Mesendoderm (in vitro differentiated cells): ENCODE data around the gene LMBR1.
"Not testable (repeated sequence)": the region's sequence is repeated elsewhere in the genome, so short reads cannot be mapped to it uniquely, and the experiment has no call there.

ENCODE experiments used
- DNase-seq: peaks from one replicate; pipeline ENCODE4 v3.0.0; 2013
- H2AK5ac ChIP-seq: 2 replicates; pipeline ENCODE4 v1.6.1; 2013; ENCODE audit warnings: low read length, inconsistent platforms
- H2BK120ac ChIP-seq: 2 replicates; pipeline ENCODE4 v1.6.1; 2013; ENCODE audit warnings: low read depth, mild to moderate bottlenecking, low read length, moderate library complexity, mixed read lengths
- H2BK15ac ChIP-seq: replicated peaks from 2 replicates; pipeline ENCODE4 v1.6.1; 2013; ENCODE audit warnings: low read depth, mild to moderate bottlenecking, moderate library complexity
- H2BK5ac ChIP-seq: 2 replicates; pipeline ENCODE4 v1.6.1; 2013; ENCODE audit warnings: low read length, inconsistent platforms
- H3K18ac ChIP-seq: 2 replicates; pipeline ENCODE4 v1.6.1; 2013; ENCODE audit warnings: mild to moderate bottlenecking, low read length, mixed read lengths
- H3K23ac ChIP-seq: one replicate; pipeline ENCODE4 v1.6.1; 2013; ENCODE audit warnings: low read length
- H3K27ac ChIP-seq: 2 replicates; pipeline ENCODE4 v1.5.1; 2013; ENCODE audit warnings: low read depth, mild to moderate bottlenecking, inconsistent platforms, low read length, moderate library complexity
- H3K27me3 ChIP-seq: 2 replicates; pipeline ENCODE4 v1.6.1; 2013; ENCODE audit warnings: low read length, control low read depth, mild to moderate bottlenecking, inconsistent platforms; ENCODE audit not compliant: insufficient read depth, poor library complexity
- H3K36me3 ChIP-seq: 2 replicates; pipeline ENCODE4 v1.6.1; 2013; ENCODE audit warnings: low read length, inconsistent platforms; ENCODE audit not compliant: control insufficient read depth, insufficient read depth
- H3K4ac ChIP-seq: one replicate; pipeline ENCODE4 v1.6.1; 2013; ENCODE audit warnings: low read depth, mild to moderate bottlenecking, low read length, moderate library complexity
- H3K4me1 ChIP-seq: 2 replicates; pipeline ENCODE4 v1.6.1; 2013; ENCODE audit warnings: low read depth, low read length, inconsistent platforms; ENCODE audit not compliant: control insufficient read depth
- H3K4me2 ChIP-seq: 2 replicates; pipeline ENCODE4 v1.6.1; 2013; ENCODE audit warnings: low read length
- H3K4me3 ChIP-seq: 2 replicates; pipeline ENCODE4 v1.5.1; 2013; ENCODE audit warnings: mild to moderate bottlenecking, low read length
- H3K56ac ChIP-seq: one replicate; pipeline ENCODE4 v1.6.1; 2013; ENCODE audit warnings: low read length
- H3K79me1 ChIP-seq: 2 replicates; pipeline ENCODE4 v1.6.1; 2013; ENCODE audit warnings: low read length, inconsistent platforms
- H3K79me2 ChIP-seq: 2 replicates; pipeline ENCODE4 v1.6.1; 2013; ENCODE audit warnings: mild to moderate bottlenecking, low read length; ENCODE audit not compliant: control insufficient read depth, insufficient read depth
- H3K9ac ChIP-seq: 2 replicates; pipeline ENCODE4 v1.6.1; 2013; ENCODE audit warnings: low read length, inconsistent platforms
- H4K5ac ChIP-seq: one replicate; pipeline ENCODE4 v1.6.1; 2013; ENCODE audit warnings: low read length
- H4K8ac ChIP-seq: one replicate; pipeline ENCODE4 v1.6.1; 2013; ENCODE audit warnings: low read depth, mild to moderate bottlenecking, control low read depth, low read length, moderate library complexity
- WGBS: extraction: QIAGEN DNeasy Blood & Tissue Kit; methylation state at CpG from one replicate; pipeline ENCODE4 v1.1.7; 2013; ENCODE audit warnings: low lambda C conversion rate, missing lambda C conversion rate; ENCODE audit not compliant: insufficient coverage; ENCODE audit errors: extremely low coverage; 5-methylcytosine and 5-hydroxymethylcytosine counted together

The LMBR1 gene

GRCh38 chr7:156650042-156650441 is 242.9 kb downstream of the LMBR1 start:
- Histone ChIP-seq H3K79me1 (no peaks in the 10 kb centered on the region), H4K5ac (no peak overlapping the region), H3K4ac (no peak overlapping the region), H2BK120ac (no peak overlapping the region), H3K4me2 (no peak overlapping the region), H2BK5ac (no peak overlapping the region), H3K27me3 (no peaks in the 10 kb centered on the region), H3K27ac (no peak overlapping the region), H3K36me3 (no peaks in the 10 kb centered on the region), H3K79me2 (no peaks in the 10 kb centered on the region), H2BK15ac (no peak overlapping the region), H3K18ac (no peak overlapping the region), H2AK5ac (no peak overlapping the region), H3K56ac (no peak overlapping the region), H3K23ac (no peak overlapping the region), H3K9ac (no peak overlapping the region), H3K4me3 (no peak overlapping the region), H4K8ac (no peak overlapping the region), H3K4me1 (no peaks in the 10 kb centered on the region)
- no CpG with 5 or more reads among the region's 9 CpGs for WGBS
- peak; percentile 67 for DNase-seq

DNA sequence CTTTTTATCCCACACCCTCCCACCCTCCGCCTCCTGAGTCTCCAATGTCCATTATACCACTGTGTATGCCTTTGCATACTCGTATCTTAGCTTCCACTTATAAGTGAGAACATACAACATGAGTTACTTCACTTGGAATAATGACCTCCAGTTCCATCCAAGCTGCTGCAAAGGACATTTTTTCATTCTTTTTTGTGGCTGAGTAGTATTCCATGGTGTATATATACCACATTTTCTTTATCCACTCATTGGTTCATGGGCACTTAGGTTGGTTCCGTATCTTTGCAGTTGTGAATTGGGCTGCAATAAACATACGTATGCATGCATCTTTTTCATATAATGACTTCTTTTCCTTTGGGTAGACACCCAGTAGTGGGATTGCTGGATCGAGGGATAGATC is 245.7 kb downstream of the LMBR1 start:
- not testable (repeated sequence) for H3K4me2 ChIP-seq, H3K4me1 ChIP-seq, H3K79me1 ChIP-seq, H3K18ac ChIP-seq, H3K36me3 ChIP-seq, H3K27me3 ChIP-seq, H3K27ac ChIP-seq, DNase-seq, H3K9ac ChIP-seq, H3K79me2 ChIP-seq, H2BK15ac ChIP-seq, H4K5ac ChIP-seq, H3K23ac ChIP-seq, H4K8ac ChIP-seq, H2AK5ac ChIP-seq, H3K56ac ChIP-seq, H2BK5ac ChIP-seq, H2BK120ac ChIP-seq, H3K4ac ChIP-seq, H3K4me3 ChIP-seq
- no CpG with 5 or more reads among the region's 5 CpGs for WGBS

GRCh38 chr7:156642306-156643045 is 250.5 kb downstream of the LMBR1 start:
- no peaks in the 10 kb centered on the region for H3K79me2 ChIP-seq
- H3K18ac ChIP-seq: no peak overlapping the region
- peaks cover 9% of the 10 kb centered on the region for H3K79me1 ChIP-seq
- H3K4ac ChIP-seq: no peak overlapping the region
- H3K27me3 ChIP-seq: no peaks in the 10 kb centered on the region
- no peak overlapping the region for H4K5ac ChIP-seq
- WGBS: no CpG with 5 or more reads among the region's 13 CpGs
- no peak overlapping the region for H3K27ac ChIP-seq
- no peak for DNase-seq
- no peak overlapping the region for H3K9ac ChIP-seq
- peaks cover 3% of the 10 kb centered on the region for H3K4me1 ChIP-seq
- no peaks in the 10 kb centered on the region for H3K36me3 ChIP-seq
- no peak overlapping the region for H2BK15ac ChIP-seq
- H3K23ac ChIP-seq: no peak overlapping the region
- H2BK120ac ChIP-seq: no peak overlapping the region
- H3K56ac ChIP-seq: no peak overlapping the region
- H3K4me3 ChIP-seq: no peak overlapping the region
- H3K4me2 ChIP-seq: no peak overlapping the region
- no peak overlapping the region for H2BK5ac ChIP-seq
- no peak overlapping the region for H2AK5ac ChIP-seq
- H4K8ac ChIP-seq: no peak overlapping the region

- Histone ChIP-seq H3K4ac (no peak overlapping the region), H2BK5ac (no peak overlapping the region), H2BK120ac (no peak overlapping the region), H3K4me2 (peak overlapping the region; percentile 98), H3K56ac (peak overlapping the region; percentile 93), H3K79me1 (peaks cover 9% of the 10 kb centered on the region), H2BK15ac (no peak overlapping the region), H3K79me2 (no peaks in the 10 kb centered on the region), H3K18ac (peak overlapping the region; percentile 24), H3K27ac (no peak overlapping the region), H3K27me3 (no peaks in the 10 kb centered on the region), H3K4me3 (peak overlapping the region; percentile 79), H4K8ac (no peak overlapping the region), H3K23ac (peak overlapping the region; percentile 66), H4K5ac (no peak overlapping the region), H3K9ac (peak overlapping the region; percentile 91), H3K4me1 (peaks cover 3% of the 10 kb centered on the region), H3K36me3 (no peaks in the 10 kb centered on the region), H2AK5ac (no peak overlapping the region)
- peak; percentile 62 for DNase-seq
- no CpG with 5 or more reads among the region's 30 CpGs for WGBS
Measured at GRCh38 chr7:156640949-156641485, 252.0 kb downstream of the LMBR1 start.

GRCh38 chr7:156640257-156640948 is 252.6 kb downstream of the LMBR1 start, which contains the start of gene RNF32:
Gene RNF32 (plus strand): TSS chr7:156640774. CDS start chr7:156643878, 3,104 bp downstream.
- H2AK5ac ChIP-seq: peak within 1 kb of the TSS; percentile 82
- peak; percentile 96 for DNase-seq
- H3K18ac ChIP-seq: peak within 1 kb of the TSS; percentile 24
- no peaks in the 10 kb centered on the region for H3K36me3 ChIP-seq
- no CpG with 5 or more reads among the region's 85 CpGs for WGBS
- no peak within 1 kb of the TSS for H3K27ac ChIP-seq
- no peak within 1 kb of the TSS for H2BK5ac ChIP-seq
- H3K56ac ChIP-seq: peak within 1 kb of the TSS; percentile 93
- no peaks in the 10 kb centered on the region for H3K27me3 ChIP-seq
- peak within 1 kb of the TSS; percentile 66 for H3K23ac ChIP-seq
- H2BK120ac ChIP-seq: no peak within 1 kb of the TSS
- H3K4me2 ChIP-seq: peak within 1 kb of the TSS; percentile 98
- peak within 1 kb of the TSS; percentile 91 for H3K9ac ChIP-seq
- H3K79me1 ChIP-seq: peaks cover 9% of the 10 kb centered on the region
- H4K8ac ChIP-seq: peak within 1 kb of the TSS; percentile 66
- H3K4me1 ChIP-seq: peaks cover 3% of the 10 kb centered on the region
- H3K4ac ChIP-seq: no peak within 1 kb of the TSS
- peak within 1 kb of the TSS; percentile 79 for H3K4me3 ChIP-seq
- no peaks in the 10 kb centered on the region for H3K79me2 ChIP-seq
- no peak within 1 kb of the TSS for H2BK15ac ChIP-seq
- peak within 1 kb of the TSS; percentile 39 for H4K5ac ChIP-seq
